ENCODE results near the gene NOC2L. TPM values are rescaled to one million over a fixed set of nuclear protein-coding genes. Genes with fewer than 3 reads are reported as not detected.

Gene NOC2L
- total and polyA plus RNA-seq, 8 donors, result 23.3 to 86.5 (median 37.5) TPM

GRCh38 chr1:983798-984475, 24.9 kb upstream of the NOC2L start:
- TF ChIP-seq CTCF (IDR thresholded peaks at IDR 0.05), result peak; percentile 82 to 96 (median 86)
- H3K27ac ChIP-seq, result no peak overlapping the region
- 14% methylated on average over 29 of the region's 29 CpGs for WGBS, 2 donors
- H3K4me1 ChIP-seq, result no peaks in the 10 kb centered on the region
- intact Hi-C loops (cut with DNase I), result loop anchor here (2.0 to 10.0 kb wide), 4 partner anchors 79 to 301 kb away; partner anchors contain the start of gene SCNN1D (in 1 of the 3)
- H3K4me3 ChIP-seq, result no peak overlapping the region
- FAIRE-seq (no peak), ATAC-seq (peak; percentile 61 to 92 (median 84)), DNase-seq (peak; percentile 26 to 85 (median 60))
- no peaks in the 10 kb centered on the region for H3K27me3 ChIP-seq
- no peaks in the 10 kb centered on the region for H3K36me3 ChIP-seq
- no peaks in the 10 kb centered on the region for H3K9me3 ChIP-seq

- FAIRE-seq, result no peak
- intact Hi-C loops (cut with DNase I), result loop anchor here (2.0 to 10.0 kb wide), 4 partner anchors 80 to 302 kb away; partner anchors contain the start of gene SCNN1D (in 1 of the 3)
- no peak for ATAC-seq
- Histone ChIP-seq H3K27ac (no peak overlapping the region), H3K4me3 (no peak overlapping the region), H3K27me3 (no peaks in the 10 kb centered on the region), H3K9me3 (no peaks in the 10 kb centered on the region), H3K36me3 (no peaks in the 10 kb centered on the region), H3K4me1 (no peaks in the 10 kb centered on the region)
- DNase-seq, result peak in 1 of 6 donors; percentile 45
- no peak for TF ChIP-seq CTCF (IDR thresholded peaks at IDR 0.05)
- 54 to 68% methylated on average over 43 of the region's 43 CpGs for WGBS, 2 donors
Observed at GRCh38 chr1:982765-983436, 23.8 kb upstream of the NOC2L start.

- Histone ChIP-seq H3K36me3 (no peaks in the 10 kb centered on the region), H3K9me3 (no peaks in the 10 kb centered on the region), H3K27ac (no peak within 1 kb of the TSS), H3K4me1 (no peaks in the 10 kb centered on the region), H3K4me3 (no peak within 1 kb of the TSS), H3K27me3 (no peaks in the 10 kb centered on the region)
- intact Hi-C loops (cut with DNase I), result loop anchor here (2.0 to 10.0 kb wide), 4 partner anchors 81 to 303 kb away; partner anchors contain the start of gene SCNN1D (in 1 of the 3)
- no peak for TF ChIP-seq CTCF (IDR thresholded peaks at IDR 0.05)
- WGBS, 2 donors, result 37 to 46% methylated on average over 24 to 28 of the region's 28 CpGs
- no peak for FAIRE-seq
- ATAC-seq, result no peak
- peak in 2 of 6 donors; percentile 39 to 77 for DNase-seq
Observed at GRCh38 chr1:981955-982558, 23.0 kb upstream of the NOC2L start, which contains the start of gene PERM1. PERM1 (minus strand) TSS chr1:982093; CDS start chr1:981029, 1,064 bp downstream.

GRCh38 chr1:981491-981954, 22.5 kb upstream of the NOC2L start:
- DNase-seq (peak in 3 of 6 donors; percentile 37 to 65 (median 53)), ATAC-seq (no peak), FAIRE-seq (no peak)
- H3K27me3 ChIP-seq, result no peaks in the 10 kb centered on the region
- intact Hi-C loops (cut with DNase I), result loop anchor here (5.0 to 10.0 kb wide), 3 partner anchors 83 to 303 kb away; partner anchors contain the start of gene SCNN1D (in 1 of the 3)
- no peaks in the 10 kb centered on the region for H3K9me3 ChIP-seq
- H3K27ac ChIP-seq, result no peak overlapping the region
- WGBS, 2 donors, result 54 to 63% methylated on average over 21 of the region's 21 CpGs
- no peaks in the 10 kb centered on the region for H3K4me1 ChIP-seq
- no peaks in the 10 kb centered on the region for H3K36me3 ChIP-seq
- TF ChIP-seq CTCF (IDR thresholded peaks at IDR 0.05), result no peak
- H3K4me3 ChIP-seq, result no peak overlapping the region
